HG03060 (cell line): Measurements from ENCODE around the gene ZNF410.

Experiments used
- ATAC-seq: cut with Tn5 transposase; IDR thresholded peaks from one replicate; pipeline ENCODE4 v1.9.1; 2021; ENCODE audit warnings: low read depth, moderate number of reproducible peaks; ENCODE audit not compliant: unreplicated experiment

Gene ZNF410

DNA sequence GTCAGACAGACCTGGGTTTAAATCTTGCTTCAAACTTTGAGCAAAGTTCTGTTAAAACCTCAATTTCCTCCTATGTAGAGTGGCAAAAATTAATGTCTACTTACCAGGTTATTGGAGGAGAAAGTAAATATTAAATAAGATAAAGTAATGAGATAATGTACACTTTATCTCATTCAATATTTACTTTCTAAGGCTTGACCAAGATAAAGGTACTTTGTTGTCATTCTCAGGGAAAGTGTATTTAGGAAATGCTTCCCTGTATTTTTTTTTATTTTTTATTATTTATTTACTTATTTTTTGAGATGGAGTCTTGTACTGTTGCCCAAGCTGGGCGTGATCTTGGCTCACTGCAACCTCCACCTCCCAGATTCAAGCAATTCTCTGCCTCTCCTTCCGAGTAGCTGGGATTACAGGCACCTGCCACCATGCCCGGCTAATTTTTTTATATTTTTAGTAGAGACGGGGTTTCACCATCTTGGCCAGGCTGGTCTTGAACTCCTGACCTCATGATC, 58.6 kb downstream of the ZNF410 start:
- no peak for ATAC-seq

- peak; percentile 76 for ATAC-seq
Measured at GRCh38 chr14:73949752-73950734, 63.4 kb downstream of the ZNF410 start, which contains the start of the genes COQ6 and FAM161B. COQ6 (plus strand) TSS chr14:73950302; CDS start chr14:73950333, 31 bp downstream. FAM161B (minus strand) TSS chr14:73950094; CDS start chr14:73950026, 68 bp downstream.

DNA sequence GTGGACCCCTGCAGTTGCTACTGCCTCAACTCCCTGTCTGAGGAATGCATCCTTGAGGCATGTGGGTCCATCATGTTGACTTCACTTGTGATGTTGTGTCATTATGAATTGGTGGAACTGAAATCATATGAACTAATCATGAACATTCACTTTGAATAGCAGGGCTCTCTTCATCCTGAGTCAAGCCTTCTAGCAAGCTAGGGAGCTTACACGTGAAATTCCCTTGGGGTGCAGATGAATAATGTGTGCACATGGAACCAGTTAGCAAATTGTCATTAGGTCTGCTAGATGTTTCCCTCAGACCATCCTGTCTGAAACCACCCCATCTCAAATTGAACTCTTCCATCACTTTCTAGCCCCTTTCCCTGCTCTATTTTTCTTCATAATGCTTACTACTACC, 67.1 kb downstream of the ZNF410 start:
- ATAC-seq = no peak

GRCh38 chr14:73955674-73956073, 69.0 kb downstream of the ZNF410 start:
- ATAC-seq = no peak

DNA sequence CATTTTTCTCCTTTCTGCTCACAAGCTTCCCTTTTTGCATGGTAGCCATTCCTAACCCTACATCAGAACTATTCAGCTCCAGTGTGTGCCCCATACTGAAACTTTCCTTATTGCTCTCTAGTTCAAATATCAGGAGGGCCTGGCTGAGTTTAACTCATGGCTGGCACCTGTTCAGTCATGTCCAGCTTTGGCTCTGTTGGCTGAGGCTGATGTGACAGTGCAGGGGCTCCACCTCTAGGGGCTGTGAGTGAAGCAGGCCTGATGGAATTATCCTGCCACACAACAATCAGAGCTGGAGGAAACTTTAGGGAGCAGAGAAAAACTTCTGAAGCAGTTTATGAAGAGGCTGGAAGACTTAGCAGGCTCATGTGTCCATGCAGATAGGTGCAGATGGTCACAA, 71.9 kb downstream of the ZNF410 start:
- ATAC-seq = no peak

DNA sequence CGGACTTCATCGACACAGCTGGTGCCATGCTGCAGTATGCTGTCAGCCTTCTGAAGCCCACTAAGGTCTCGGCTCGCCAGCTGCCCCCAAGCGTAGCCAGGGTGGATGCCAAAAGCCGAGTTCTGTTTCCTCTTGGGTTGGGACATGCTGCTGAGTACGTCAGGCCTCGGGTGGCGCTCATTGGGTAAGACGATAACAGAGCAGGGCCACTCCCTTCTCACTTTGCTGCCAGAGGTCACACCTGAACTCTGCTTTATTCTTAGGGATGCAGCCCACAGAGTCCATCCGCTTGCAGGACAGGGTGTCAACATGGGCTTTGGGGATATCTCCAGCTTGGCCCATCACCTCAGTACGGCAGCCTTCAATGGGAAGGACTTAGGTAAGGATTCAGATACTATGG, 74.5 kb downstream of the ZNF410 start:
- ATAC-seq = no peak

GRCh38 chr14:73965216-73965615, 78.6 kb downstream of the ZNF410 start:
- no peak for ATAC-seq

GRCh38 chr14:73968885-73969284, 82.2 kb downstream of the ZNF410 start:
- no peak for ATAC-seq

DNA sequence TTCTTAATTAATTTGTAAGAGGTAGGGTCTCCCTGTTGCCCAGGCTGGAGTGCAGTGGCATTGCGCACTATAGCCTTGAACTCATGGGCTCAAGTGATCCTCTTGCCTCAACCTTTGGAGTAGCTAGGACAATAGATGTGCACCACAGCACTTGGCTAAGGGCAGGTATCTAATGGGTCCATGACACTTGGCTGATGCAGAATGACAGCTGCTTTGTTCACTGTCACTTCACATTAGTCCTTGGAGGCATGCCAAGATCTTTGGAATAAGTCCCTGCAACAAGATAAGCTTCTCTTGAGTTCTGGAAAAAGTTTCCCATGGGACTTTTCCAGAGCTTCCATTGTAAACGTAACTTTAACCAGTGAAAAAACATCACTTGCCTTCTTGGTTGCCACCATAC, 86.8 kb downstream of the ZNF410 start:
- ATAC-seq = no peak

DNA sequence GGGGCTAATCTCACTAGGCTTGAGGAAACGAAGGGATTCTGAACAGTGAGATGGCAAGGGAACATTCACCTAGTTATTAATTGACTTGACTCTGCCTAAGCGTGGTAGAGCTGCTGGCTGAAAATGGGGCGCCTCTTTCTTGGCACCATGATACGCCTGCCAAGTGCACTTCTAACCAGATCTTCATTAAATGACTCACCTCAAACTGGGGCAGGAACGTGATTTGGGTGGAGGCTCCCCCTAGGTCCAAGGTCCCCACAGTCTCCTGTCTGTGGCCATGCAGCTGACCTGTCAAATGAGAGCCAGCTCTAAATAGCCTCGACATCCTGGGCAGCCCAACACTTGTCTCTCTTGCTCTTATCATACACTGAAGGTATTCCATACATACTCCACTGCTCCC, 89.5 kb downstream of the ZNF410 start:
- ATAC-seq = no peak

GRCh38 chr14:73977896-73978295, 91.2 kb downstream of the ZNF410 start:
- ATAC-seq = no peak
